ENCODE data around the gene MAP7D2.

DNA sequence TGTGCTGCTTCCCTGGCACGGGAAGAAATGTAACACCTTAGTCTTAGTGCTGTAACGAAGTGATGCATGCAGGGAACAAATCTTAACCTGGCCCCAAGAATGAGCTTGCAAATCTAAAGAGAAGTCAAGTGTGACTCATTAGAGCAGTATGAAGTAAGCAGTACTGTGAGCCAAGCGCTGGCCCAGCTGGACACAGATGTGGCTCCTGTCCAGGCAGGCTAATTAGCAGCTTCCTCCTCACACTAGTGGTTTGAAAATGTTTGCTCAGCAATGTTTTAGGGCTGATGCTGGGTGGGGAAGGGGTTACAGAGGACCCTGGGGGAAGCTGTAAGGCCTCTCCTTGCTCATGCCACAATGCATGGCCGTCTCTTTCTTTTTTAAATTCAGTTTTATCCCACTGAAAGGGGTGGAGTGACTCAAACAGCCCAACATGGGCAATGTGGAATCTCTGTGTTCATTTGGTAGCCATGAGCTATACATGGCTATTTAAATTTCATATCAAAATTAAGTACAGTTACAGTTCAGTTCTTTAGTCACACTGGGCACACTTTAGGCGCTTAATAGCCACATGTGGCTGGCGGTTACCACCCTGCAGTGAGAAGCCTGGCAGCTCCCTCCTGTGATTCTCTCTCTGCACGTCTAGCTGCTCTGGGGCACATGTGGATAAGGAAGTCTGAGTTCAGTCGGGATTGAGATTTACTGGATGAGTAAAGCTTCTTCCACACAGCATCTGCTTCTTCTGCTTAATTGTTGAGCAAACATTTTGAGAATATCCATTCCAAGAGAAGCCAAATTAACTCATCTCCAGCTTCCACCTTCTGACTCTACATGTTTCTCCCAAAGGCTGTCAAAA lies 48.8 kb downstream of the MAP7D2 start:
- no peak for TF ChIP-seq POLR2A (IDR thresholded peaks at IDR 0.05)
- TF ChIP-seq EP300 (IDR thresholded peaks at IDR 0.05; ENCODE audit: low read depth) = no peak

Data from transverse colon (tissue), 1 donor.